GM21717 (cell line): ENCODE measurements around the gene IBA57.

ENCODE experiments used
- ATAC-seq: cut with Tn5 transposase; IDR thresholded peaks from one replicate; pipeline ENCODE4 v1.9.1; 2021; ENCODE audit warnings: mild to moderate bottlenecking, moderate library complexity; ENCODE audit not compliant: unreplicated experiment

Gene IBA57

DNA sequence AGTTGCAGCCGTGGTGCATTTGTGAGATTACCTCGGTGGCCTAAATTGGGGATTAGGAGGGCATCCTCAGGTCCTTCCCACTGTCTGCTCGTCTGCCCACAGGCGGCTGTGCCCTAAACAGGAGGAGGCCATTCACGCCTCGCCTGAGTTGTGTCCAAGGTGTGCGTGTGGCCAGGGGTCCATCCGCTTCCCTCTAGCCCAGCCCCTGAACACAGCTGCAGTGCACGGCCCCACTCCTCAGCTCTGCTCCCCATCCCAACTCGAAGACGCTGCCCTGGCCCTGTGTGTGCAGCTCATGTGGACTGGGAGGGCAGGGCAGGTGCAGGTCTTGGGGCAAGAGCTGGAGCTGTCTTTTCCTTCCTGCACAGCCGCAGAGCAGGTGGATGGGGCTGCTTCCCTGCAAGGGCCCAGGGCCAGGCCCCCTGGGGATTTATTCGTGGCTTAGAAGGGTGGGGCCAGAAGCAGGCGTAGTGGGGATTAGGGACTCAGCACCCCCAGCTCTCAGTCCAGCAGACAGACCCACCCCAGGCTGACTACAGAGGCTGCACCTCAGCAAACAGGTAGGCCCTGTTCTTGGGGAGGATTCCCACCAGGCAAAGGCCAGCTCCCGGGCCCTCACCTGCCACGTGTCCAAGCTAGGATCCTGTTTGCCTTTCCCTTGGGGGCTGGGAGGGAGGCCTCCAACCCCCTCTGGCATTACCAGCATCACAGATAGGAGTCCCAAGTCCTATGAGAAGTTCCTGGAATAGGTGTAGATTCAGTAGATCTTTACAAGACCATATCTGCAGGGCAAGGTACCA lies 21.2 kb upstream of the IBA57 start:
- no peak for ATAC-seq

DNA sequence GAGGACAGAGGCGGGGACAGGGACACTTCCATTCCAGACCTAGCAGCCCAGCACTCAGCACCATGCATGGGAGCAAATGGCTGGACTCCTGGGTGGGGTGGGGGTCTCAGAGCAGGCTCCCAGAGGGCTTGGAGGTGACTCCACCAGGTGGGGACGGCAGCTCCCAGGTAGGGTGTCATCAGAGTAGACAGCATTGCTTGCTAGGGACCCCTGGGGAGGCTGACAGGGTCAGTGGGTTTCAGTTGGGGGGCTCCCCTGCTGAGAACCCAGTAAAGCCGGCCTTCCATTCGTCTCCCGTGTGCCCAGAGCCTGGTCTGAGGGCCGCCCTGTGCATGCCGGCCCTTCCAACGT lies 20.6 kb upstream of the IBA57 start:
- ATAC-seq = no peak

DNA sequence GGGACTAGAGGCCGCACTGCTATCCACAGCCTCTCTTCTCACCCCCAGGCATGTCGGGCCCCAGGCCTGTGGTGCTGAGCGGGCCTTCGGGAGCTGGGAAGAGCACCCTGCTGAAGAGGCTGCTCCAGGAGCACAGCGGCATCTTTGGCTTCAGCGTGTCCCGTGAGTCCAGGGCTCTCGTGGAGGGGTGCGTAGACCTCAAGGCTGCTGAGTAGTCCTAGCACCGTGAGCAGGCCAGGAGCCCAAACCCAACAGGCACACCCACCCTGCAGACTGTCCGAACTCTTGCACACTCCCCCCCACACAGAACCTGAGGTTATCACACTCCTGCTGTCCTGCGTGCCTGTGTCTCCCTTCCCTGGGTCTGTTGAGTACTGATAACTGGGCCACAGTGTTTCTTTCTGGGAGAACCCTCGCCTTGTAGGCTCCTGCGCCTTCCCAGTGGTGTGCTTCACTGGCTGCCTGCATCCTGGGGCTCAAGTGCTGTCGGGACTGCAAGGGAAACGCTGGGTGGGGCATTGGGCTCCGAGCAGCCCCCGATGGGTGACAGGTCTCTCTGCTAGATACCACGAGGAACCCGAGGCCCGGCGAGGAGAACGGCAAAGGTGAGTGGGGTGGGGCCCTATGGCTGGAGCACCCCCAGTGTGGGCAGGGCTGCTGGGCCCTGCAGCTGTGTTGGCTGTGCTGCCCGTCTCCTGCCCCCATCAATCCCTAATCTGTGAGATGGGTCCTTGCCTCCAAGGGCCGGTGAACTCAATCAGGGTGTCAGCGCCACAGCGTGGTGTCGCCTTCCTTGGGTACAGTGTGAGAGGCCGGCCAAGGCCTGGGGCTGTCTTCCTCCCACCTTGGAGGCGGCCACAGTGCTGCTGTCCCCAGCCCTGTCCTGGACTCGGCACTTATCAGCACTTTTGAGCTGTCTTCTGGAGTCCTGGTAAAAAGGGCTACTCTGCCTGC lies 19.9 kb upstream of the IBA57 start:
- no peak for ATAC-seq

DNA sequence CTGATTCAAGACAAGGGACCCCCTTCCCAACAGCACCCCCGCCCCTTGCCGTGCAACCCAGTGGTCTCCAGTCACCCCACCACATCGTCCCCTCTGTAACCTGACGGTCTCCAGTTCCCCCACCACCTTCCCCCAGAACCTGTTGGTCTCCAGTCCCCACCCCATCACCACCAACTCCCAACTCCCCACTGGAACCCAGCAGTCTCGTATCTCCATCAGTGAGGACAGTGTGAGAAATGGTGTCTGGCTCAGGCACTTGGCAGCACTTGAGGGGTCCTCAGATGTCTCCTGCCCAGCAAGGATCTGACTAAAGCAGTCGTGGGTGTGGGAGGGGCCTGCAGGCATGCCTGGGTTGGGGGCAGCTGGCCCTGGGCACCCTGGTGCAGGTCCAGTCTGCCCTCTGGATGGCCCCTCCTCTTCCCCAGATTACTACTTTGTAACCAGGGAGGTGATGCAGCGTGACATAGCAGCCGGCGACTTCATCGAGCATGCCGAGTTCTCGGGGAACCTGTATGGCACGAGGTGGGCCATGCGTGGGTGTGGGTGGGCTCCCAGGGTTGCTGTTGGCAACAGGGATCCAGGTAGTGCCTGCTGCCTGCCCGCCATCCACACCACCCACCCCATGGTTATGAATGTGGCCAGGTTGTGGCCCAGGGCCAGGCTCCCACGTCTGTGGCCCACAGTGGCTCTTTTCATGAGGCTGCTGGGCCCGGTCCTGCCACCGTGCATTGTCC lies 19.0 kb upstream of the IBA57 start:
- no peak for ATAC-seq

DNA sequence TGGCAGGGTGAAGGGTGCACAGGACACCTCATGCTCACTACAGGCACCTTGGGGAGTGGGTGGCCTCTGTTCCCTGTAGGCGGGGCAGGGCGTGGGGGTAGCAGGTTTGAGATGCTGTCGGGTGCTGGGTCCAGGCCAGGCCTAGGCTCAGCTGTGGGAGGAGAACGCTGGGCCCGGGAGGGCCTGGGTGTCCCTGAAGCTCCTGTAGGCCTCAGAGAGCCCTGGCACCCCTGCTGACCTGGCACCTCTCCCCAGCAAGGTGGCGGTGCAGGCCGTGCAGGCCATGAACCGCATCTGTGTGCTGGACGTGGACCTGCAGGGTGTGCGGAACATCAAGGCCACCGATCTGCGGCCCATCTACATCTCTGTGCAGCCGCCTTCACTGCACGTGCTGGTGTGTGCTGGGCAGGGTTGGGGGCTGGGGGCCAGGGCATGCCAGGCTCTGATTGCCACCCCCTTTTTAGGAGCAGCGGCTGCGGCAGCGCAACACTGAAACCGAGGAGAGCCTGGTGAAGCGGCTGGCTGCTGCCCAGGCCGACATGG lies 18.4 kb upstream of the IBA57 start:
- ATAC-seq = no peak

DNA sequence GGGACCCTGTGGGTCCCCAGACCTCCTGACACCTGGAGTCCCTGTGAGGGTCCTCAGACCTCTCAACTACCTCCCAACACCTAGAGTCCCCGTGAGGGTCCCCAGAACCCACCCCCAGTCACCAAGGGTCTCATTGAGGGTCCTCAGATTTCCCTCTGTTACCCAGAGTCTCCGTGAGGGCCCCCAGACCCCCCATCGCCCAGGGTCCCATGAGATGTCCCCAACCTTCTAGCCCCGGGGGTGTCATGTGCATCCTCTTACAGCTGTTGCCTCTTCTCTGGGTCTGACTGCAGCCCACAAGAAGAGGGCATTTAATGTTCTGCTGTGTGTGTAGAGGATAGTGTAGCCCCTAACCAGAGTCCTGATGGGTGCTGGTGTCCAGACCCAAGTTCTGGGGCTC lies 17.8 kb upstream of the IBA57 start:
- ATAC-seq = no peak

DNA sequence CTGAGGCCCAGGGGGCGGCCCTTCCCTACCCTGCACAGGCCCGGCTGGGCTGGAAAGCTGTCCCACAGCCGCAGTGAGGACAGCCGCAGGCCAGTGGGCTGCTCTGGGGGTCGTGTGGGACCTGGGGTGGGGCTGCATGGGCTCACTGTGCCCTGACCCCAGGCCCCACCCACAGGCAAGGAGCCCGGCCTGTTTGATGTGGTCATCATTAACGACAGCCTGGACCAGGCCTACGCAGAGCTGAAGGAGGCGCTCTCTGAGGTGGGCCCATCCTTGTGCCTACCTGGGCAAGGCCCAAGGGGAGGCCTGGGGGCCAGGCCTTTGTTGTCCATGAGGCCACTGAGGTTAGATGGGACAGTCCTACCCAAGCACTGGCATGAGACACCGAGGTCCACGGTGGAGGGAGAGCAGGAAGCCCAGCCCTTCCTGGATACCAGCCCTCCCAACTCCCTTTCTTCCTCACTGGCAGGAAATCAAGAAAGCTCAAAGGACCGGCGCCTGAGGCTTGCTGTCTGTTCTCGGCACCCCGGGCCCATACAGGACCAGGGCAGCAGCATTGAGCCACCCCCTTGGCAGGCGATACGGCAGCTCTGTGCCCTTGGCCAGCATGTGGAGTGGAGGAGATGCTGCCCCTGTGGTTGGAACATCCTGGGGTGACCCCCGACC lies 17.3 kb upstream of the IBA57 start:
- no peak for ATAC-seq

DNA sequence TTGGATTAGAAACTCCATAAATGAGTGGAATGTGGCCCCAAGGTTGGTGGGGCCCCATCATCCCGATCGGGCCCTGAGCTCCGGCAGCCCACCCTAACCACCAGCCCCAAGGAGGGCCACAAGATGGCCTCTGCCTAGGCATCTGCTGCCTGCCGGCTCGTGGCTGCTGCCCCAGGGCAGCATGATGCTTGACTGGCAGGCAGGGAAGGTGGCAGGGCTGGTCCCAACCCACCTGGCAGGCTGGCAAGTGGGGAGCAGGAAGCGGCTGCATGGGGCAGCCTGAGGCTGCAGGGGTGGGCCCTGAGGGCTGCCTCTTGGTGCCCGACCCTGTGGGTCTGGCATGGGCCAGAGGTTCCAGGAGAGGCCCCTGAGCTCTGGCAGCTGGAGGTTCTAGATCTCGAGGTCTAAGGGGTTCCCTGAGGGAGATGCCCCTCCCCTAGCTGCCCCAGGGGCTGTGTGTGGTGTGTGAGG lies 16.6 kb upstream of the IBA57 start:
- no peak for ATAC-seq

DNA sequence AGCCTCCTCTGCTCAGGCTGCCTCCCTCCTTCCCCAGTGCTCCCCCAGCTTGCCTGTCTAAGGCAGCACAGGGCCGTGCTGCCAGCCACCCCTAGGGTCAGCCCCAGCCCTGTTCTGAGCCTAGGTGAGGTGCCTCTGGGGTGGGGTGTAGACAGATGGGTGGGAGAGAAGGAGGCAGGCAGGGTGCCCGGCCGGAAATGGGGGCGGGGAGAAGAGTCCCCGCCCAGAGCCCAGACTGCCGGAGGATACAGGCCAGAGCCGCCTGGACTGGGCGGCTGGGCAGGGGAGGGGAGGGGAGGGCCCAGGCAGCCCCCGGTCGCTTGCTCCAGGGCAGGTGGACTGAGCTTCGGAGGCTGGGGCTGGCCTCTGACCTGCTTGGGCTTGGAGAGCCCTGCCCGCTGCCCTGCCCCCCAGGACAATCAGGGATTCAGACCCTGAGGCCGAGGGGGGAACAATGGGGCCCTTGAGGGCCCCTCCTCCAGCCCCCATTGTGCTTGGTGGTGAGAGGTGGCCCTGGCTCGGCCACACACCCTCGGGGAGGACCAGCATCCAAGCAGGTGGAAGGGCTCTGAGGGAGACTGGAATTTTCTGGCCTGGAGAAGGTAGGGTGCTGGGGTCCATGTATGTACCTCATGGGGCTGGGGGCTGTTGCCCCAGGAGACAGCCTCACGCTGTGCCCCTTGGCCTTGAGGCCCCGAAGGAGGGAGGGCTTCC lies 16.0 kb upstream of the IBA57 start, which contains the start of gene GJC2:
Gene GJC2 (plus strand): TSS at position 525 of the 714 bp plus-strand sequence. CDS start 7,829 bp downstream, outside the sequence.
- no peak for ATAC-seq

DNA sequence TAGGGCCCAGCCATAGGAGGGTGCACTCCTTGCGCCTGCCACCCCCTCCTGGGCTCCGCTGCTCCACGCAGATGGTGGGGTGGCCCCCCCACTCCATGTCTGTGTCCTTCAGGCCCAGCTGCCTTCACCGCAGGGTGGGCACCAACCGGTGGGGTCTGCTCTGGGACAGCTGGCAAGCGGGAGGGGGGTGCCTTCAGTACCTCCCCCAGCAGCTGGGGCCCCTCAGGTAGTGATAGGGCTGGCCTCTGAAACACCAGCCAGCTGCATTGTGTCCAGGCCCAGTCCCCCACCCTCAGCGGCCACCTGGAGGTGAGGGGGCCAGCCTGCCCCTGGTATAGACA lies 15.5 kb upstream of the IBA57 start:
- ATAC-seq = no peak

DNA sequence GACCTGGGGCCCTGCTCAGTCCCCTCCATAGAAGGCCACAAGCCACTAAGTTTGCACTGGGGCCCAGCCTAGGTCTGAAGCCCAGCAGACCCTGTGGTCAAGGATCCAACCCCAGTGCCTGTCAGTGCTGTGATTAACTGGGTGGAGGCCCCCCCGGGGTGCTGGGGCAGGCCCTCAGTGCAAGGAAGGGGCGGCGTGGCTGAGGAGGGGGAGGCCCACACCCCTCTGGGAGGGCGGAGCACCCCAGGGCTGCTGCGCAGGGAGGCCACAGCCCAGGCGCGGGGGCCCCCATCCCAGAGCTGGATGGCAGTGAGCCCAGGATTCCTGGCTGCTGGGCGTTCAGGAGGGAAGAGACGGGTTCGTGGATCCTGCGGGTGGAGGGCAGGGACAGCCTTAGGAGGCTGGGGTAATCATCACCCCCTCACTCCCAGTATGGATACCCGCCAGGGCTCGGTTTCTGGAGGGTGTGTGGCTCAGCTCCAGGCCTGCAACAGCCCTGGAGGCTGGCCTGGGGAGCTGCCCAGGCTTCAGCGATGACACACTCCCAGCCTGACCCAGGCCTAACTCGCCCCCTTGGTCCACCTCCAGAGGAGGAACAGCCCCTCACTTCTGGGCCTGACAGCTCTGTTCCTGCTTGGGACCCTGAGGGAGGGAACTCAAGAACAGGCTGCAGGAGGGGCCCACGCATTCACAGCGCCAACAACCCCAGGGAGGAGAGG lies 15.0 kb upstream of the IBA57 start:
- no peak for ATAC-seq

DNA sequence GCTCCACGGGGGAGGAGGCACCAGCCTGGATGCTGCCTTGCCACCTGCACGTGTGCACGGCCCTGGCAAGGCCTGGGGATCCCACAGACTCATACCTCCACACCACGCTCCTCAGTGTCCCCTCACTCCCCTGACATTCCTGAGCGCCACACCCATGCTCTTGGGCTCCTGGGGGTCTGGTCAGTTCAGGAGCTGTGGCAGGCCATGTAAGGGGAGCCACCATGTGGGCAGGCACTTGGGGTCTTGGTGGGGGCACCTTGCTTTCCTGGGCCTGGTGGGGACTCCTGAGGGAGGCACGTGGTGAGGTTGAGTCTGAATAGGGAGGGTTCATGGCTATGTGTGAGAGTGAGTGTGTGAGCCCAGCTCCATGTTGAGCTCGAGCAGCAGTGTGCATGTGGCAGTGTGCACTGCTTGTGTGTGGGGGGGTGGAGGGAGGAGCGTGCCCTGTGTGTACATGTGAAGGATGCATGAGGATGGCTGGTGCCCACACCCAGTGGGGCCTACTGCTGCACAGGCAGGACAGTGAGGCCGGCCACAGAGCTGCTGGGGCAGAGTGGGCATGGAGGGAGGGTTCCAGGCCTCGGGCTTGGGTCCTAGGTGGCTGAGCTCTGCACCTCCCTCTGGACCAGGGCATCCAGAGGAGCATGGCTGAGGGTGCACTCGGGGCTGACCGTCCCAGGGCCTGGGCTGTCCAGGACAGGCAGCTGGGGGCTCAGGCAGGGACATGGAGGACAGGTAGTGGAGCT lies 14.3 kb upstream of the IBA57 start:
- no peak for ATAC-seq

DNA sequence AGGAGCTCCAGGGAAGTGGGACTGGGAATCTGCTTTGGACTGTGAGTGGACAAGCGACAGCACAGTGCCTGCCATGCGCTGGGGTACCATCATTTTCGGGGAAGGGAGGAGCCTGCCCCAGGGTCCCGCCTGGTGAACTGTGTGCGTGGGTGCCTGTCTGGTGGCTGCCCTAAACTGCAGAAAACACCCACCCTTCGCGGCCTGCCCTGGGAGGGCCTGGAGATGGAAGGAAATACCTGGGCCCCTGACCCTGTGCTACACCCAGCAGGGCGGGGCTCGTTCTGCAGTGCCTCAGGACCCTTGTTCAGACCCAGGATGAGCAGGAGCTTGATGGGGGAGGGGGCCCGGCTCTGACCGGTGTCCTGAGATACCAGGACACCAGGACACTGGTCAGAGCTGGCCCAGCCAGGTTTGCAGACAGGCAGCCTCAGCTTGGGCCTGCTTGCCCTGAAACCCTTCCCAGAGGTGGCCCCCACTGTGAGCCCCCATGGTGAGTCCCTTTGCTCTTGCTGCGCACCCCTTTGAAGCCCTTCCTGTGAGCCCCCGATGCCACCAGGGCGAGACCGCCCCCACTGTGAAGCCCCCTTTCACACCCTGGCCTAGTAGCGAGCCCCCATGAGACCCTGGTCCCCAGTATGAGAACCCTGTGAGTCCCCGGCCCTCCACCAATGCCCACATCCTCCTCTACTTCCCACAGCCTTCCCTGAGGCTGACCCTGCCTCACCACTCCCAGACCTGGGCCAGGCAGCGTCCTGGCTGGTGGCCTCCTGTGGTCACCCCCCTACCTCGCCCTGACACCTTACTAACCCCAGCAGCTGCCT lies 13.3 kb upstream of the IBA57 start:
- ATAC-seq = no peak

DNA sequence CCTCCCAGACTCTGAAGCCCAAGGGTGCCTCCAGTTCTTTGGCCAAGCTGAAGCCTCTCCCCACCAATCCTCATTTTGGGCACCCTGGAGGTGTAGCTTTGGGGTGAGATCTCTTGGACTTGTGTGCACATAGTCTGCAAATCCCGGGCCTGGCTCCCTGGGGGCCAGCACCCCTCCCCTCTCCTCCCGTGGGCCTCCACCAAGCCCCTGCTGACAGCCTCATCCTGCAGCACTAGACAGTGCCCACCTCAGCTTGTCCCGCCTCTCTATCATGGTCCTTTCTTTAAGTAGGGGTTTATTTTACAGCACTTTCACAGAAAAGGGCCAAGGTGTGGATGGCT lies 12.7 kb upstream of the IBA57 start:
- no peak for ATAC-seq

DNA sequence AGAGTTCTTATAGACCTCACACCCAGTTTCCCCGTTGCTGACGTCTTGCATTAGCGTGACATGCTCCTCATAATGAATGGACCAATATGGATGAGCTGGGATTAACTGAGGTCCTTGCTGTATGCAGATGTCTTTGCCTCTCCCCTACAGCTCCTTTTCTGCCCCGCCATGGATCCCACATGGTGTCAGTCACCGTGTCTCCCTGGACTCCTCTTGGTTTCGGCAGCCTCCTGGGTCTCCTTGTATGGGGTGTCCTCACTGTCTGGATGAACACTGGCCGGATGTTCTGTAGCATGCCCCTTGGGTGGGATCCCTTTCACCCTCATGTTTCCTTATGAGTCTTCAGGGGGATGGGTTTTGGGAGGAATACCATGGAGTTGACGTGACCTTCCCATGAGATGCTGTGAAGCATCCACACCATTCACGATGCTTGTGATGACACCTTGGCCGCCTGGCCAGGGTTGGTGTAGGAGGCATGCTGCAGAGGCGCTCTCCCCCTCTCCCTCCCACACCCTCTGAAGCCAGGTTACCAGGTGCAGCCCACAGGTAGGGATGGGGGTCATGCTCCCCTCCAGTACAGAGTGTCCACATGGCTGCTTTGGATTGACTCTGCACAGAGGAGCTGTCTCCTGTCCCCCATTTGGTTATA lies 11.5 kb upstream of the IBA57 start:
- ATAC-seq = no peak

DNA sequence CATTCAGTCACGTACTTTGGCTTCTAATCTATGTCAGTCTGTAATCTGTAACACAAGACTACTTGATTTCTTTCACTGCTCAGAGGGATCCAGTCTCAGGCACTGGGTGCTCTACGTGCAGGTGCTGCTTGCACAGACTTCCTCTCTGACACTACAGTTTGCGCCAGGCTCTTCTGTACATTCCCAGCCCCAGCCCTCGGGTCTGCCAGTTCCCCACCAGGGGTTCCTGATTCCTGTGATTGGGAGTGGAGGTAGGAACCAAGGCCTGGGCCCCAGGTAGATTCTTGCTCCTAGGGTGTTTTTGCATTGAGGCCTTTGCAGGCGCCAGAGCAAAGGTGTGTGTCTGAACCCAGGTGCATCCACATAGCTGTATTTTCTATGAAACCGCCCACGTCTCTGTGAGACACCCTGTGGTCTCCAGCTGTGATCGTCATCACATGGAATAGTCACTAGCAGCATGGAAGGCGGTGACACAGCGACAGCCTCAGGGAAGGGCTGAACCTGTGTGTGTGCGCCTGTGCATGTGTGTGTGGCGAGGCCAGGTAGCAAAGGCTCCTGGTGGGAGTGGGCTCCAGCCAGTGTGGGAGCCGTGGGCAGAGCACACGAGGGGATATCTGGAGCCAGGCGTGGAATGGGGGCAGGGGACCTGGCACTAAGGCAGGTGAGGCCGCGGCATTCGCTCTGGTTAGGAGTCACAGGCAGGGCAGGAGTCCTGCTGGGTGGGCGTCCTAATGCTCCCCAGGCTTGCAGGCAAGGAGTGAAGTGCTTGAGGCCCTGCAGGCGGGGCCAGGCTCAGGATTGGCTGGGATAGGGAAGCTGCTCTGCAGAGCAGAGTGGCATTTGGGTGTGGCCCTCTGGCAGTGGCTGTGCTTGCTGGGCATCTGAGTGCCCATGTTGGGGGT lies 10.7 kb upstream of the IBA57 start:
- ATAC-seq = no peak
